Body of pancreas (tissue), 4 donors: Measurements from ENCODE around the gene SEMA6D.

Source experiments
- CTCF ChIP-seq, 7 experiments: fragments of 450-650 bp in 4 of 7; fragments of 200-600 bp in 3 of 7; sonication (generic) in 3 of 7; IDR thresholded peaks; one replicate each; pipeline ENCODE4 v1.5.1; 2016 to 2019; ENCODE audit warnings: antibody characterized with exemption in 7 of 7
- POLR2A ChIP-seq, 3 donors: fragments of 450-650 bp; IDR thresholded peaks; one replicate each; pipeline ENCODE4 v1.6.1; 2016; ENCODE audit warnings: antibody characterized with exemption in 3 of 3, mild to moderate bottlenecking in 2 of 3

GRCh38 chr15:47726399-47726823 lies 9.1 kb downstream of the SEMA6D start:
- no peak for TF ChIP-seq CTCF (IDR thresholded peaks at IDR 0.05)
- TF ChIP-seq POLR2A (IDR thresholded peaks at IDR 0.05) = no peak
